C4-2B (cell line): ENCODE data around the gene CLTCL1.

Experiments
- ZFX ChIP-seq: fragments of 450-650 bp; IDR thresholded peaks from 2 replicates; pipeline ENCODE4 v1.6.1; 2017
- TF ChIP-seq, protein P1 (sequence below): fragments of 450-650 bp; conservative IDR thresholded peaks from 2 replicates; pipeline ENCODE4 v1.5.1; 2017; ENCODE audit warnings: mild to moderate bottlenecking

- TF ChIP-seq, protein P1, sequence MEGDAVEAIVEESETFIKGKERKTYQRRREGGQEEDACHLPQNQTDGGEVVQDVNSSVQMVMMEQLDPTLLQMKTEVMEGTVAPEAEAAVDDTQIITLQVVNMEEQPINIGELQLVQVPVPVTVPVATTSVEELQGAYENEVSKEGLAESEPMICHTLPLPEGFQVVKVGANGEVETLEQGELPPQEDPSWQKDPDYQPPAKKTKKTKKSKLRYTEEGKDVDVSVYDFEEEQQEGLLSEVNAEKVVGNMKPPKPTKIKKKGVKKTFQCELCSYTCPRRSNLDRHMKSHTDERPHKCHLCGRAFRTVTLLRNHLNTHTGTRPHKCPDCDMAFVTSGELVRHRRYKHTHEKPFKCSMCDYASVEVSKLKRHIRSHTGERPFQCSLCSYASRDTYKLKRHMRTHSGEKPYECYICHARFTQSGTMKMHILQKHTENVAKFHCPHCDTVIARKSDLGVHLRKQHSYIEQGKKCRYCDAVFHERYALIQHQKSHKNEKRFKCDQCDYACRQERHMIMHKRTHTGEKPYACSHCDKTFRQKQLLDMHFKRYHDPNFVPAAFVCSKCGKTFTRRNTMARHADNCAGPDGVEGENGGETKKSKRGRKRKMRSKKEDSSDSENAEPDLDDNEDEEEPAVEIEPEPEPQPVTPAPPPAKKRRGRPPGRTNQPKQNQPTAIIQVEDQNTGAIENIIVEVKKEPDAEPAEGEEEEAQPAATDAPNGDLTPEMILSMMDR = no peak
- TF ChIP-seq ZFX = no peak
Observed at GRCh38 chr22:19132693-19133400, 158.7 kb downstream of the CLTCL1 start.
